OCI-LY7 (cell line): Measurements from ENCODE around the gene ADIPOQ. TPM values are rescaled to one million over a fixed set of nuclear protein-coding genes. Genes with fewer than 3 reads are reported as not detected.

Experiments
- total RNA-seq, 2 experiments: library from RNA; depleted of rRNA in 1 of 2; stranded (reverse); fragments of >200 nt in 1 of 2; shearing (Covaris generic) in 1 of 2; gene quantifications; 2 replicates each; pipeline ENCODE4 v1.2.3, GENCODE V29; 2014 to 2022

Gene ADIPOQ
- total RNA-seq, 2 experiments from 2014 or later = not detected

Other genes with a start within 250 kb of the ADIPOQ start
- gene AHSG, start 229.7 kb upstream of the ADIPOQ start, total RNA-seq (2014; rRNA removed; shearing (Covaris generic)) = not detected in 2 replicates
- not detected in 2 replicates for gene AHSG, start 229.7 kb upstream of the ADIPOQ start, total RNA-seq (2022)
- gene FETUB, start 202.3 kb upstream of the ADIPOQ start, total RNA-seq (2014; rRNA removed; shearing (Covaris generic)) = not detected in 2 replicates
- not detected in 2 replicates for gene FETUB, start 202.3 kb upstream of the ADIPOQ start, total RNA-seq (2022)
- not detected in 2 replicates for gene HRG, start 176.7 kb upstream of the ADIPOQ start, total RNA-seq (2014; rRNA removed; shearing (Covaris generic))
- gene HRG, start 176.7 kb upstream of the ADIPOQ start, total RNA-seq (2022) = not detected in 2 replicates
- gene KNG1, start 125.4 kb upstream of the ADIPOQ start, total RNA-seq (2014; rRNA removed; shearing (Covaris generic)) = not detected in 2 replicates
- not detected in 2 replicates for gene KNG1, start 125.4 kb upstream of the ADIPOQ start, total RNA-seq (2022)
- 506 and 596 TPM in 2 replicates for gene EIF4A2, start 59.1 kb upstream of the ADIPOQ start, total RNA-seq (2014; rRNA removed; shearing (Covaris generic))
- gene EIF4A2, start 59.1 kb upstream of the ADIPOQ start, total RNA-seq (2022) = 425 and 437 TPM in 2 replicates
- gene RFC4, start 36.2 kb upstream of the ADIPOQ start, total RNA-seq (2014; rRNA removed; shearing (Covaris generic)) = 114 and 137 TPM in 2 replicates
- 118 and 126 TPM in 2 replicates for gene RFC4, start 36.2 kb upstream of the ADIPOQ start, total RNA-seq (2022)
- gene ST6GAL1, start 87.8 kb downstream of the ADIPOQ start, total RNA-seq (2014; rRNA removed; shearing (Covaris generic)) = 173 and 192 TPM in 2 replicates
- gene ST6GAL1, start 87.8 kb downstream of the ADIPOQ start, total RNA-seq (2022) = 373 and 375 TPM in 2 replicates